Dermis microvascular lymphatic vessel endothelial cell (primary cell): Measurements from ENCODE around the gene GJA3. TPM values are rescaled to one million over a fixed set of nuclear protein-coding genes. Genes with fewer than 3 reads are reported as not detected.

ENCODE experiments used
- DNase-seq, 2 donors: peaks; one replicate each; pipeline versions ENCODE4 v3.0.0 to v3.0.0-alpha.2; 2010; ENCODE audit warnings: low read depth in 2 of 2
- total RNA-seq: library from RNA; depleted of rRNA; stranded (reverse); fragments of >200 nt; gene quantifications from 2 replicates; pipeline ENCODE4 v1.2.1, GENCODE V29; 2014

Gene GJA3
- total RNA-seq, 1 donor from 2014 or later = under 0.01 TPM

DNA sequence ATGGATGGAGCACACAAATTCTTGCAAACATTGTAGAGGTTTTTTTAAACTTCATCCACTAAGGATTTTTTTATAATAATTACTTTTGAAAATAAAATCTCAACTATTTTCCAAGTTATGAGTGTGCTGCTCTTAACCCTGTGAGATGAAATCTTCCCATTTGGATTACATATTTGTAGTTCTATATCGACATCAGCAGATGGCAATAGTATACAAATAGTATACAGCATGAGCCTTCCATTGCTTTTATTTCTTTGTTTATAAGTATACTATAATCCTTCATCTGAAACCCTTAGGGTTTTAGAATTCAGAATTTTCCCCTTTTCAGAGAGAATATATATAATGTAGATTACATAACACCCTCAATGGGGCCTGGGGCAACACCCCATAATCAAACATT lies 70.5 kb downstream of the GJA3 start:
- no peak for DNase-seq

Other genes starting within 250 kb of the GJA3 start
- 34.5 and 47.3 TPM in 2 replicates for gene ZMYM2, start 202.3 kb downstream of the GJA3 start, total RNA-seq
- not detected in 2 replicates for gene GJB2, start 31.9 kb upstream of the GJA3 start, total RNA-seq
- gene GJB6, start 71.3 kb upstream of the GJA3 start, total RNA-seq = not detected in 2 replicates